Cardiac fibroblast (primary cell): ENCODE data around the gene TMTC1.
A peak's percentile ranks its signal among the peaks of the same experiment; 100 is the strongest.
"Not testable (repeated sequence)": the region's sequence is repeated elsewhere in the genome, so short reads cannot be mapped to it uniquely, and the experiment has no call there.

Experiments used
- DNase-seq, 2 donors: peaks; one replicate each; pipeline versions ENCODE4 v3.0.0 to v3.0.0-alpha.2; 2010; ENCODE audit warnings: low read depth in 2 of 2
- H3K4me3 ChIP-seq, 2 donors: replicated peaks in 1 of 2; 1 replicate in 1 of 2; 2 replicates in 1 of 2; pipeline ENCODE4 v1.5.1; 2011; ENCODE audit warnings: low read depth in 2 of 2, low read length in 2 of 2, mild to moderate bottlenecking in 2 of 2, moderate library complexity in 1 of 2
- TF ChIP-seq, protein P1 (sequence below): IDR thresholded peaks from one replicate; pipeline ENCODE4 v1.5.1; 2011; ENCODE audit warnings: low read depth, mild to moderate bottlenecking, low read length, inconsistent platforms

The TMTC1 gene

DNA sequence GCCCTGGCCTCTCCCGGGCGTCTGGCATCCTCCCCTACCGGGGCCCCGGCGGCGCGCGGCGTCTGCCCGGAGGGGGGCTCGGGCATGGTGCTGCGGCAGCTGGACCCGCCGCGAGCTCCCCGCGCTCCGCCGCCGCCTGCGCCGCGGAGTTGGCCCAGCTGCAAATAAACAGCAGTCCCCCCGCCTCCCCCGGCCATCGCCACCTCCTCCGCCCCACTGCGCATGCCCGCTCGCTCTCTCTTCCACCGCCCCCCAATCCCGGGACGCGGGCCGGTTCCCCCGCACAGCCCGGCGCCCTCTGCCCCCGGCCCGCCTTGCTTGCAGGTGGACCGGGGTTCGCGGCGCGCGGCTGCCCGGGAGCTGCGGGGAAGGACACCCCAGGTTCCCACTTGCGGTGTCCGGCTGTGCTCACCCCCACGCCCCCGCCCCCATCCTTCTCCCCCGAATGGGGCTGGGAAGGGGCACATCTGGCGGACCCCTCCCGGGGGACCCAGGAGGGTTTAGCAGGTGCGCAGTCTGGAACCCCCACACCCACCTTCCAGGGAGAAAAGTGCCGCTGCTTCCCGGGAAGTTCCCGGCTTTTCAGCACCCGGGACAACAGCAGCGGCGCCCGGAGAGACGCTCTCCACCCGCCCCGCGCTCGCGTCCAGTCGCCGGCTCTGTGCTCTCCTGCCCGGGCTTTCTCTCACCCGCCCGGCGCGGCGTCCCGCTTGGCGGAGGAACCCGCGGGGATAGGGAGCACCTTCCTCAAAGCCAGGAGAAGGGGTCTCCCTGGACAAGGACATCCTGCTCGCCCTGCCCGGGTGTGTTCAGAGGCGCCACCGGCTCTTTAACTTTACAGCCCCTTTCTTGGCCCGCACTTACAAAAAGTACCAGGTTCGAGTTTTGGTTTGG, at the start of gene TMTC1:
Gene TMTC1, minus strand, starts transcription at position 170 of the 894 bp plus-strand sequence. CDS start 191 bp downstream, outside the sequence.
- peak; percentile 66 to 82 for DNase-seq
- TF ChIP-seq, protein P1, sequence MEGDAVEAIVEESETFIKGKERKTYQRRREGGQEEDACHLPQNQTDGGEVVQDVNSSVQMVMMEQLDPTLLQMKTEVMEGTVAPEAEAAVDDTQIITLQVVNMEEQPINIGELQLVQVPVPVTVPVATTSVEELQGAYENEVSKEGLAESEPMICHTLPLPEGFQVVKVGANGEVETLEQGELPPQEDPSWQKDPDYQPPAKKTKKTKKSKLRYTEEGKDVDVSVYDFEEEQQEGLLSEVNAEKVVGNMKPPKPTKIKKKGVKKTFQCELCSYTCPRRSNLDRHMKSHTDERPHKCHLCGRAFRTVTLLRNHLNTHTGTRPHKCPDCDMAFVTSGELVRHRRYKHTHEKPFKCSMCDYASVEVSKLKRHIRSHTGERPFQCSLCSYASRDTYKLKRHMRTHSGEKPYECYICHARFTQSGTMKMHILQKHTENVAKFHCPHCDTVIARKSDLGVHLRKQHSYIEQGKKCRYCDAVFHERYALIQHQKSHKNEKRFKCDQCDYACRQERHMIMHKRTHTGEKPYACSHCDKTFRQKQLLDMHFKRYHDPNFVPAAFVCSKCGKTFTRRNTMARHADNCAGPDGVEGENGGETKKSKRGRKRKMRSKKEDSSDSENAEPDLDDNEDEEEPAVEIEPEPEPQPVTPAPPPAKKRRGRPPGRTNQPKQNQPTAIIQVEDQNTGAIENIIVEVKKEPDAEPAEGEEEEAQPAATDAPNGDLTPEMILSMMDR: no peak
- H3K4me3 ChIP-seq: peak within 1 kb of the TSS; percentile 90 to 96

DNA sequence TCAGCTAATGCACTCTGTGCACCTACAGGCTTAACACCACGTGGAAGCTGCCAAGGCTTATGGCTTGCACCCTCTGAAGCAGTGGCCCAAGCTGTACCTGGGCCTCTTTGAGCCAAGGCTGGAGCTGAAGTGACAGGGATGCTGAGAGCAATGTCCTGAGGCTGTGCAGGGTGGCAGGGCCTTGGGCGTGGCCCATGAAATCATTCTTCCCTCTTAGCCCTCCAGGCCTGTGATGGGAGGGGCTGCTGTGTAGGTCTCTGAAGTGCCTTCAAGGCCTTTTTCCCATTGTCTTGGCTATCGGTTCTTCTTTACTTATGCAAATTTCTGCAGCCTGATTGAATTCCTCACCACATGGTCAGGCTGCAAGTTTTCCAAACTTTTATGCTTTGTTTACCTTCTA, 47.4 kb upstream of the TMTC1 start:
- no peak for DNase-seq
- H3K4me3 ChIP-seq: no peak overlapping the region
- TF ChIP-seq, protein P1: no peak

DNA sequence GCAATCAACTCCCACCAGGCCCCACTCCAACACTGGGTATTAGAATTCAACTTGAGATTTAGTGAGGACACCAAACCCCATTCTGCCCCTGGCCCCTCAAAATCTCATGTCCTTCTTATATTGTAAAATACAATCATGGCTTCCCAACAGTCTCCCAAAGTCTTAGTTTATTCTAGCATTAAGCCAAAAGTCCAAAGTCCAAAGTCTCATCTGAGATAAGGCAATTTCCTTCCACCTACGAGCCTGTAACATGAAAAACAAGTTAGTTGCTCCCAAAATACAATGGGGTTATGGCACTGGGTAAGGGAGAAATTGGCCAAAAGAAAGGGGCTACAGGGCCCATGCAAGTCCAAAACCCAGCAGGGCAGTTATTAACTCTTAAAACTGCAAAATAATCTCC, 46.6 kb upstream of the TMTC1 start:
- TF ChIP-seq, protein P1: no peak
- no peak for DNase-seq
- no peak overlapping the region for H3K4me3 ChIP-seq

DNA sequence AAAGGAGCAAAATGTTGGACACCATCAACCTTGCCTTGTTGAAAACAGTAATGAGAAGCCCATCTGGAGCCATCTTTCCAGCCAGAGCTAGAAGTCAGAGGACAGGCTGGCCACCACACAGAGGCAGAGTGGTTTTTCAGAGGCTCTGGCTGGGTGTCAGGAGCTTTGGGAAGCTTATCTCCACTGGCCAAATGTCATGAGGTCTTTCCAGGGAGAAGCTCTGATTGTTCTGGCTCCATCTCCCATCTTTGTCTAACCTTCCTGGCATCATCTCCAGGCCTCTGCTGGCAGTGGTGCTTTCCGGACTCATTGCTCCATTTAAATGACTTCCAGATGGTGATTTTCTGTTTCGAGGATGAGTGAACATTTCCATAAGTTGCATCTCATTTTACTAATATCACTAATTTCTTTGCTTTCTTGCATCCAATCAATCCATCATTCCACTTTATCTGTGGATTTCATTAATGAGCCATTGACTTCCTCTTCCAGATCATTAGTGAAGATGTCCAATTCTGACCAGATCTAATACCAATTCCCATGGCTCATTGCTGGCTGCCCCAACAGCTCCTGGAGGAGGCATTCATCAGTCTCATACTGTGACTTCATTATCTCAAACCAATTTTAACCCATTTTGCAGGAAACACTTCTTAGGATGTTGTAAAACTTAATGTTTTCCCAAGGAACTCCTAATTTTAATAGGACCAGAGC, 35.3 kb upstream of the TMTC1 start:
- DNase-seq: peak in 1 of 2 donors; percentile 49
- TF ChIP-seq, protein P1: no peak
- no peak overlapping the region for H3K4me3 ChIP-seq

DNA sequence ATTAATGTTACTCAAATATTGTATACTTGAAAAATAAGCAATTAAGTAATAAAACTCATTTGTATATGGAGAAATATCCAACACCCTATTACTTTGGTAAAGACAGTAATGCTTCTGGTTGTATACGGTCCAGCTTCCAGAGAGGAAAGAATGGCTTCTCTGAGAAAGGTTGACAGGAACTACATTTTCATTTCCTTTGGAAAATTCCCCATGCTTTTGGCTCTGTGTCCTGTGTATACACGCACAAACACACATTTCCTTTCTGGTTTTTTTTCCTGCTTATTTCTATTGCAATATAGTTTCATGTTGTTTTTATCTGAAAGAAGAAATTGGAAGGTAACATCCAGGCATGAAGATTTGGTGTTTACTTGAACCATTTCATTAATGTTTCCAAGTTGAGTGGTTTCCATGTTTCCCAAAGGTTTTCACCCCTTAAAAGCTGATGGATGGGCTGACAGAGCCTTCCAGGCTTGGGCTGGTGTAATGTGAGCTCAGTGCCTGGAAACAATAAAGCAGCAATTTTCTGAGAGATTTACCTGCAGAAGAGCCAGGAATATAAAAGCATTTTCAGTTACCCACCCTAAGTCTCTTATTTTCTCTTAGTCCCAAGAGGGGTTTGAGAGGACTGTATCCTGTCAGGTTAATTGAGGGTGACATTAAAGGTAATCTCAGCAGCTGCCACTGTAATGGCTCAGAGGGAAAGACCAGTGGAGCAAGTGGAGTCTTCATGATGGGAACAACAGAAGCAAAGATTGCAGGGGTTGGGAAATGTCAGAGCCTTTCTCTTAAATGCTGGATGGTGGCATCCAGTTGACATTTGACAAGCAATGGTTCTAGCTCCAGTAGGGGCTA, 33.4 kb upstream of the TMTC1 start:
- DNase-seq: no peak
- TF ChIP-seq, protein P1: no peak
- H3K4me3 ChIP-seq: no peak overlapping the region

DNA sequence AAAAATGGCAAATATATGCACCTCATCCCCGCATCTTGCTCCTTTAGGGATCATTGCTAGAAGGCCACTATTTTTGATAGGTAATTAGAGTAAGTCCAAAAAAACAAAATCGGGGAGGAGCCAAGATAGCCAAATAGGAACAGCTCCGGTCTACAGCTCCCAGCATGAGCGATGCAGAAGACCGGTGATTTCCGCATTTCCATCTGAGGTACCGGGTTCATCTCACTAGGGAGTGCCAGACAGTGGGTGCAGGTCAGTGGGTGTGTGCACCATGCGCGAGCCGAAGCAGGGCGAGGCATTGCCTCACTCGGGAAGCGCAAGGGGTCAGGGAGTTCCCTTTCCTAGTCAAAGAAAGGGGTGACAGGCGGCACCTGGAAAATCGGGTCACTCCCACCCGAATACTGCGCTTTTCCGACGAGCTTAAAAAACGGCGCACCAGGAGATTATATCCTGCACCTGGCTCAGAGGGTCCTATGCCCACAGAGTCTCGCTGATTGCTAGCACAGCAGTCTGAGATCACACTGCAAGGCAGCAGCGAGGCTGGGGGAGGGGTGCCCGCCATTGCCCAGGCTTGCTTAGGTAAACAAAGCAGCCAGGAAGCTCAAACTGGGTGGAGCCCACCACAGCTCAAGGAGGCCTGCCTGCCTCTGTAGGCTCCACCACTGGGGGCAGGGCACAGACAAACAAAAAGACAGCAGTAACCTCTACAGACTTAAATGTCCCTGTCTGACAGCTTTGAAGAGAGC, 26.0 kb upstream of the TMTC1 start:
- not testable (repeated sequence) for DNase-seq

More for the DNA sequence above, 26.0 kb upstream of the TMTC1 start:
- not testable (repeated sequence) for H3K4me3 ChIP-seq
